Dendritic cell treated with granulocyte-macrophage colony-stimulating factor and Interleukin-4, amounts not matched to agents 40 ng/mL and 50 ng/mL, for 4 days (primary cell): Measurements from ENCODE around the gene ADAM12.

ENCODE experiments used
- H3K27ac Mint-ChIP-seq: one replicate; pipeline ENCODE4 v1.8.0; 2022; ENCODE audit warnings: mild to moderate bottlenecking, mixed read lengths
- H3K27me3 Mint-ChIP-seq: one replicate; pipeline ENCODE4 v1.8.0; 2022; ENCODE audit warnings: mild to moderate bottlenecking, mixed read lengths
- H3K36me3 Mint-ChIP-seq: one replicate; pipeline ENCODE4 v1.8.0; 2022; ENCODE audit warnings: low read depth, mixed read lengths
- H3K4me1 Mint-ChIP-seq: one replicate; pipeline ENCODE4 v1.8.0; 2022; ENCODE audit warnings: low read depth, mixed read lengths
- H3K4me3 Mint-ChIP-seq: one replicate; pipeline ENCODE4 v1.8.0; 2022; ENCODE audit warnings: mild to moderate bottlenecking, moderate library complexity, mixed read lengths
- H3K9me3 Mint-ChIP-seq: one replicate; pipeline ENCODE4 v1.8.0; 2022; ENCODE audit warnings: mixed read lengths
- intact Hi-C: fragments of 100-400 bp; cut with micrococcal nuclease; formaldehyde crosslinking; loops from one replicate; pipeline ENCODE4 v1.15.0; 2022

The ADAM12 gene

DNA sequence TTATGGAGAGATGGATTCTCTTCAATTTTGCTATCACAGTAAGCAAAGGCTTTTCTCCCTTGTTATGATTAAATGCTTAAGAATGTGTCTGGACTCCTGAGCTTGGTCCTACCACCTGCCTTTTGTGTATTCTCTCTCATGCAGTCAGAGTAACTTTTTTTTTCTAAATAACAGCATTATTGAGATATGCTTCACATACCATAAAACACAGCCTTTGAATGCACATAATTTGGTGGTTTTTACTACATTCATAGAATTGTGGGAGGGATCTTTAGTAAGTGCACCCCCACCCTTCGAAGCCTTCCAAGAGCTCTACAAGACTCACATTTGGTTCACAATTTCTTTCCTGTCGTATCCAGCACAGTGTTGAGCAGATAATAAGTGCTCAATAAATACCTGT lies 175.5 kb downstream of the ADAM12 start:
- no peak overlapping the region for H3K4me3 Mint-ChIP-seq
- no peak overlapping the region for H3K27ac Mint-ChIP-seq
- H3K36me3 Mint-ChIP-seq = no peaks in the 10 kb centered on the region

DNA sequence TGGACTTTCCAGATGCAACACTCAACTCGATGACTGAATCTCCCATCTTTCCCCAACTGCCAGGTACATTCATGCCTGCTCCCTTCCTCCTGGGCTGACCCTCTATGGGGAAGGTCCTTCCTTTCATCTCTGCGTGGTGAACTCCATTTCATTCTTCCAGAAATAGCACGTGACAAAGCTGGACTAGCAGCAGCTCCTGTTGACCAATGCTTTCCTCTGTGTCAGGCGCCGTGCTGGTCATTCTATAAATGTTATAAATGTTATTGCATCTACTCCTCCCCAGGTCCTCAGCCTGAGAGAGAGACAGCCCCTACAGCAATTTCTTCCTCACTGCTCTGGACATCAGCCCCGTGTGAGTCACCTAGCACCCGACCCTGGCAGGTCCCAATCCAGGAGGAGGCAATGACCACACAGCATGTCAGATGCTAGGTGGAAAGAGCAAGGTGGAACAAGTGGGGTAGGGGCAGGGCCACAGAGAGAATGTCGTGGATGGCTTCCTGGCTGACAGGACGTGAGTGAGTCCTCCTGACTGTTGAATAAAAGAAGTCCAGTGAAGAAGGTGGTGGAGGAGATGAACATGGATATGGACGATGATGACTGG lies 178.1 kb downstream of the ADAM12 start:
- Mint-ChIP-seq H3K36me3 (no peaks in the 10 kb centered on the region), H3K27me3 (peaks cover 25% of the 10 kb centered on the region), H3K4me3 (no peak overlapping the region), H3K9me3 (no peaks in the 10 kb centered on the region), H3K4me1 (no peaks in the 10 kb centered on the region), H3K27ac (no peak overlapping the region)
- intact Hi-C loops = no loop called here

More for the DNA sequence above, 175.5 kb downstream of the ADAM12 start:
- intact Hi-C loops = no loop called here
- no peaks in the 10 kb centered on the region for H3K4me1 Mint-ChIP-seq
- H3K9me3 Mint-ChIP-seq = no peaks in the 10 kb centered on the region
- H3K27me3 Mint-ChIP-seq = peaks cover 23% of the 10 kb centered on the region

DNA sequence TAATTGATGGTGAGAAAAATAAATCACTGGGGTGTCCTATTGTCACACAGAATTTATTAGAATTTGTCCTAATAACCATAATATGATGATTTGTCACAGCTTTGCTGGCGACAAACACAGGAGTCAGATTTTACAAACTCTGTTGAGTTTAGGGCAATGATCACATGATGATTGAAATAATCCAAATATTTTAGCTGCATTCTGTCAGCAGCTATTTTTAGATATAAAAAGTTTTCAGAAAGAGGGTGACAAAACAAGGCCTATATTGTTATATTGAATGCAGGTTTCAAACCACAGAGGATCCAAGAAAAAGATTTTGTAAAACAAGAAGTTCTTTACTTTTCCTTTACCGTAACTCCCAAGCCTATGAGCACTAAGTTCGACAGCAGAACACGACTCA lies 178.8 kb downstream of the ADAM12 start:
- Mint-ChIP-seq H3K4me3 (no peak overlapping the region), H3K27me3 (peaks cover 25% of the 10 kb centered on the region), H3K36me3 (no peaks in the 10 kb centered on the region), H3K27ac (no peak overlapping the region), H3K4me1 (no peaks in the 10 kb centered on the region), H3K9me3 (no peaks in the 10 kb centered on the region)
- intact Hi-C loops = no loop called here

DNA sequence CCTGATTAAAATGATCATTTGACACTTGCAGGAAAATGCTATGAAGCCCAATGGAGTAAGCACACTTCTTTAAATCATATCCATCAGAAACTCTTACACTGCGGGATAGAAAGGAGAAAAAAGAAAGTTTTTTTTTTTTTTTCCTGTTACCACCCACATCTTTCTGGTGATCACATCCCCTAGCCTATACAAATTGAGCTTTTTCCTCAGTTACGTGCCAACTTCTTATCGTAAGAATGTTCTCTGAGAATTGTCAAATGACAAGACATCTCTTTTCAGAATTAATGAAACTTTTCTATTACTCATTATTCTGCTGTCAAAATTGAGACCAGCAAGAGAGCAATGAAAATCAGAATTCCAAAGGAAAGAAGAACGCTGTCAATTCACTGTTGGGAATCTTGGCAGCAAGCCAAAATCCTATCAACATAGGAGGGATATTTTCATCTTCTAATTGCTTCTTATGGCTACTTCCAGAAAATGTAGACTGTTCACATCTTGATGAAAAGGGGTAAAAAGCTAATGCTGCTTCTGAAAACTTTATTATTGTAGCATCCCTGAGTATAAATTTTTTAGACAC lies 179.5 kb downstream of the ADAM12 start:
- no peak overlapping the region for H3K4me3 Mint-ChIP-seq
- peaks cover 25% of the 10 kb centered on the region for H3K27me3 Mint-ChIP-seq
- no peaks in the 10 kb centered on the region for H3K9me3 Mint-ChIP-seq
- no peaks in the 10 kb centered on the region for H3K36me3 Mint-ChIP-seq
- H3K27ac Mint-ChIP-seq = no peak overlapping the region
- H3K4me1 Mint-ChIP-seq = no peaks in the 10 kb centered on the region
- intact Hi-C loops = no loop called here

DNA sequence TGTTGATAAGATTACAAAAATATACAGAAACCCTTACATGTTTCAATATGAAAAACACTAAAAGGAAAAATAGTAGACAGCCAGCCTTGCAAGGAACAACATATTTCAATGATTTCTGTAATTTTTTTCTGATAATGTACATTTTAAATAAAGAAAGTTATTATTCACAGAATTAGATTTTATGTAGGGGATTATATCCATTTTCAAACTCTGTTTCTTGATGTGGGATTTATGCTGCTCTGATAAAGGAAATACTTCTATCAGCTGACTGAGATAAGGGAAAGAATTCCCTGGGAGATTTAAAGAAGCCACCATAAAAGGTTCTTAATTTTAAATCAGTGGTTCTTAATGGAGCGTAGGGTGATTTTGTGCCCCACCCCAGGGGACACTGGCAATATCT lies 180.4 kb downstream of the ADAM12 start:
- H3K4me3 Mint-ChIP-seq = no peak overlapping the region
- peaks cover 25% of the 10 kb centered on the region for H3K27me3 Mint-ChIP-seq
- H3K9me3 Mint-ChIP-seq = no peaks in the 10 kb centered on the region
- no peaks in the 10 kb centered on the region for H3K4me1 Mint-ChIP-seq
- intact Hi-C loops = no loop called here
- no peaks in the 10 kb centered on the region for H3K36me3 Mint-ChIP-seq
- H3K27ac Mint-ChIP-seq = no peak overlapping the region

DNA sequence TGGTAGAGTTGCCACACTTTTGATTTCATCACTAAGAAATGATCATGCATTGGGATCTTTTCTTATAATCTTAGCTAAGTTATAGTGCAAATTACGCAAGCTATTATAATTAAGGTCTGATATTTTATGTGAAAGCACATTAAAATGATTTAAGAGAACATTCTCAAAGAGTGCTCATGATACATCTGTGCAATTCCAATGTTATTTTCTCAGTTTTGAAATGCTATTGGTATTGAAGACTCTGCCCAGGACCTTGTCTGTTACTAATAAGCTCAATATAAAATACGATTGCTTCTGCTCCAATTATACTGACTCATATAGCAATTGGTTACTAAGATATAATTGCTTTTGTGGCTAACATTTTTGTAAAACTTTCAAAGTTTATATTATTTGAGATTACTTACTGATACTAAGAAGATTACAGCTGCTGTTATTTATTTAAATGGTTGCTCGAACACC lies 180.9 kb downstream of the ADAM12 start:
- Mint-ChIP-seq H3K9me3 (no peaks in the 10 kb centered on the region), H3K4me3 (no peak overlapping the region), H3K27ac (no peak overlapping the region), H3K27me3 (peaks cover 23% of the 10 kb centered on the region), H3K36me3 (no peaks in the 10 kb centered on the region), H3K4me1 (no peaks in the 10 kb centered on the region)
- intact Hi-C loops = no loop called here

DNA sequence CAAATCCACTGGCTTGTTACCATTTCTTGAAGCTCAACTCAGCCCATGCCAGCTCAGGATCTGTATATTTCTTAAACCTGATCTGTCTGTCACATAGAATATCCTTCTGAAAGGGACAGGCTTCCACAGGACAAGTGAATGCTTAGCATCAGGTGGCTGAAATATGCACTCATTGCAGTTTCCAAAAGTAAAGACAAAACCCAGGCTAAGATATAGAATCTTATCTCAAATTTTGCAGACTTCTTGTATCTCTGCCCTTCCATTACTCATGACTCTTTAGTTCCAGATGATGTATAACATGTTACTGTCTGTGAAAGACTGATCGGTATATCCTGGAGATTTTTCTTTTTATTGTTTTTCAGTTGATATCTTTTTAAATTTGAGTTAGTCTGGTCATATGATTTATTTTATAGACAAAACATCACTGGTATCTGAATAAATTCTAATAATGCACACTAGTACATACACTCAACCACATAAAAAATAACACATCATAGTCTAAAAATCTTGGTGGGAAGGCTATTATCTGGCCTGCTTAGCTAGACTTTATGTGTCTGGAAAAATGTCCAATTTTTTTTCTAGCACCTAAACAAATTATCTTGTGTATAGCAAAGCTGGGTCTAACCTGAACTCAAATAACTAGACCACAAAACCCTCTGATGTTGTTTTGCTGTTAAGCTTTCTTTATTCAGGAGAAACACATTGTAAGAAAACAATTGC lies 182.6 kb downstream of the ADAM12 start:
- Mint-ChIP-seq H3K27ac (no peak overlapping the region), H3K36me3 (no peaks in the 10 kb centered on the region), H3K27me3 (peaks cover 16% of the 10 kb centered on the region), H3K4me1 (no peaks in the 10 kb centered on the region), H3K9me3 (no peaks in the 10 kb centered on the region), H3K4me3 (no peak overlapping the region)
- intact Hi-C loops = no loop called here

DNA sequence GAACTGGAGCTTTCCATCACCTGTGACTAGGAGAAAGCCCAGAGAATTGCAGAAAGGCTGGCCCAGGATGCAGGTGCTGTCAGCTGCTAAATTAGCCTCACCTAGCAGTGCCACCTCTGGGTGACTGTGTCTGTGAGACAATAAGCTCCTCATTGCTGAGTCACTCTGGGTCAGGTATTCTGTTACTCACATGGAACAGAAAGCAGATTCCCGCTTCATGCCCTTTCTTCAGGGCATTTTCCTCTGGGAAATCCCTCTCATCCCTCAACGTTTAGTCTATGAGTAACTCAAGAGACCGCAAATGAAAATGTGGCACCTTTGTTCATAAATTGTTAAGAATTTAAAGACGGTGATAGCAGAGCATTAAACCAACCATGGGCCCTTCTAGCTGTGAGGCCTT lies 184.0 kb downstream of the ADAM12 start:
- no peaks in the 10 kb centered on the region for H3K36me3 Mint-ChIP-seq
- no peak overlapping the region for H3K4me3 Mint-ChIP-seq
- peaks cover 9% of the 10 kb centered on the region for H3K27me3 Mint-ChIP-seq
- no peak overlapping the region for H3K27ac Mint-ChIP-seq
- H3K9me3 Mint-ChIP-seq = no peaks in the 10 kb centered on the region
- intact Hi-C loops = no loop called here
- no peaks in the 10 kb centered on the region for H3K4me1 Mint-ChIP-seq

DNA sequence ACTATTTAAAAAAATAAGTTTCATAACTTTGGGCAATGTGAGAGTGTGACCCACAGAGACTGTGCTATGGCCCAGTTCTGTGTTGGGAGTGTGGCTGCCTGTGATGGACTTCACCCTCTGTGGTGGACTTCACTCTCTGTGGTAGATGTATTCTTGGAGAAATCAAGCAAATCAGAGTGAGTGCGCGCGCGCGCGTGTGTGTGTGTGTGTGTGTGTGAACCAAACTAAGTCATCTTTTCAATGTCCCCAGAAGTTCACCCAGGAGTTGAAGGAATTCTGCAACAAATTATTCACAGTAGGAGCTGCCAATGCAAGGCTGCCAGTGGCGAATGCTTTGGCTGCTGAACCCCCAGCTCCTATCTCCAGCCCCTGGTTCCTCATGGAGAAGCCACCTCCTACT lies 184.5 kb downstream of the ADAM12 start:
- no peak overlapping the region for H3K4me3 Mint-ChIP-seq
- H3K36me3 Mint-ChIP-seq = no peaks in the 10 kb centered on the region
- intact Hi-C loops = no loop called here
- no peaks in the 10 kb centered on the region for H3K9me3 Mint-ChIP-seq
- H3K27ac Mint-ChIP-seq = no peak overlapping the region
- H3K27me3 Mint-ChIP-seq = peaks cover 9% of the 10 kb centered on the region
- H3K4me1 Mint-ChIP-seq = no peaks in the 10 kb centered on the region

DNA sequence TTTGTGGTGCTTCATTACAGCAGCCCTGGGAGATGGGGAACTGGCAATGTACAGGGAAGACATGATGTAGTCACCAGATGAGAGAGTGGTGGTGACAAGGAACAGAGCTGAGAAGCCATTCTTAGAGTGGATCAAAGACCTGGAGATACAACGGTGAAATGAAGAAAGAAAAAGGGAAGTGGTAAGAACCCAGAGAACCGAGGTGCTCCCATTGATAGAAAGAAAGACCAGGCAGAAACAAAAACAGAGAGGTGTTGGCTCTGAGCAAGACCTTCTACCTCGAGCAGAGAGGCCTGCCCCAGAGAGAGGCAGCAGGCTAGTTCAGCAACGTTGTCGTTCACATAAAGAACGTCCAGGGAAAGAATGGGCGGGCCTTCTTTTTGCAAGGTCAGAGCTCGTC lies 186.7 kb downstream of the ADAM12 start:
- no peaks in the 10 kb centered on the region for H3K4me1 Mint-ChIP-seq
- no peak overlapping the region for H3K27ac Mint-ChIP-seq
- peaks cover 6% of the 10 kb centered on the region for H3K27me3 Mint-ChIP-seq
- intact Hi-C loops = no loop called here
- H3K4me3 Mint-ChIP-seq = no peak overlapping the region
- H3K36me3 Mint-ChIP-seq = no peaks in the 10 kb centered on the region
- H3K9me3 Mint-ChIP-seq = no peaks in the 10 kb centered on the region

DNA sequence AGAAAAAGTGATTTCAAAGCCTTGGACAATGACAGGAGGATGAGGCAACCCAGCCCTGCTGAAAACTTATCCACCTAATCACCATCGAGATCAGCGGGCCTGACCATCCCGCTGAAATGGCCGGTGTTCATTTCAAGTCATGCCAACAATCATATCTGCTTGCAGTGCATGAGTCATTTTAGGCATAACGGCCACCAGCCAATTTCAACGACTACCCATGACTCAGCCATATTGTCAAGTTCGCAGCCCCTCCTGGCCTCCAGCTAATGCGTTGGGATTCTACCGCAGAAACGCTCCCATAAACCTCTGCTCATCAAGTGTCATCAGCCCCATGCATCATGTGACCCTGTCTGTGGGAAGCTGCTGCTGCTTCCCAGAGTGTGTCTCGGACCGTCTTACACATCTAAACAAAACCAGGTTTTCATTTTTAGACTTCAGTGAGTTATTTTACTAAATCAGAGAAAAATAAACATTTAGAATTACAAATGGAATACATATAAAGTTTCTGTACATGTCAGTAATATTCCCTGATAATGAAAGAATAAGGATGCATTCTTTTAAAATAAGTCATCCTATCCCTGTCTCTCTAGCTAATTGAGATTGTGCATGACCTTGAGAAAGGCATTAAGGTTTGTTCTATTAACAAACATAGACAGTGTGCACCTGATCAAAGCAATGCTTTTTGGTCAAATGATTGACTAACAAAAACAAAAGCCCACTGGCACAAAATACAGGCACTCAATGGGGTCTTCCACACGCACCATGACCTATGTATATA lies 188.9 kb downstream of the ADAM12 start:
- Mint-ChIP-seq H3K27me3 (peaks cover 6% of the 10 kb centered on the region), H3K4me3 (no peak overlapping the region), H3K36me3 (no peaks in the 10 kb centered on the region), H3K4me1 (no peaks in the 10 kb centered on the region), H3K27ac (no peak overlapping the region), H3K9me3 (no peaks in the 10 kb centered on the region)
- intact Hi-C loops = no loop called here

DNA sequence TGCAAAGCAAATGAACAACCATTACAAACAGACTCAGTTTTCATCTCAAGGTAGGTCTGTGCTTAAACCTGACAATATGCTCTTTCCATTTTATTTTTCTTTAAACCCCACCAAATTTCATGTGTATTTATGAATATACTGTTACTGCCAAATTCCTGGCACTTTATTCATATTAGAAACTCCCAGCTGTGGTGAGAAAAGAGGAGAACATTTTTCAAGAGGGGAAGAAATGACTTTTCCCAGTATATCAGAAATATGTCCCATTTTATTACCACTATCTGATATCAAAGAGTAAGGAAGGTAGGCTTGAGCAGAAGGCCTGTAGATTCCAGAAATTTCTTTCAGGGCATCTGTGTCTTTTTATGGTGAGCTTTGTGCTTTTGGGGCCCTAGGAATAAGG lies 189.6 kb downstream of the ADAM12 start:
- intact Hi-C loops = no loop called here

DNA sequence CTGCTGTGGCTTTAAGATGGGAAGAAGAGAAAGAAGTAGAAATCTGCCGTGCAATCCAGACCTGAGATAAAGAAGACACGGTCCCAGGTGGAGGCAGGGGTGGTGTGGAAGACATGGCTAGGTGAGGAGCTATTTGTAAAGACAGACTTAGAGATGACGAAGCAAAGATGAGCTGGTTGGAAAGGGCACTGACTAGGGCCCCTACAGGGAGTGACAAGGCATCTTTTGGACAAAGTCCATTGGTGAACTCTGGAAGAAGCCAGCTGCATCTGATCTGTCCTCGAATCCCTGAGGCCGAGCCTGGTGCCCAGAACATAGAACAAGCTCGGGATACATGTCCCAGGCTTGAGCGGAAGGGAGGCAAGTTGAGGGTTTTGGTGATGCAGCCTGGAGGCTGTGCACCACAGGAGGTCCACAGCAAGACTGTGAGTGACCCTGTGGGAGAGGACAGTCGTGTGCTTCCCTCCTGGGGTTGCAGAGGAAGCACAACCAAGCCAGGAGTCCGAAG lies 191.2 kb downstream of the ADAM12 start:
- H3K27me3 Mint-ChIP-seq = peaks cover 6% of the 10 kb centered on the region
- H3K4me1 Mint-ChIP-seq = no peaks in the 10 kb centered on the region
- H3K4me3 Mint-ChIP-seq = no peak overlapping the region
- H3K27ac Mint-ChIP-seq = no peak overlapping the region
- intact Hi-C loops = no loop called here
- H3K36me3 Mint-ChIP-seq = no peaks in the 10 kb centered on the region
- H3K9me3 Mint-ChIP-seq = no peaks in the 10 kb centered on the region

More for the DNA sequence above, 189.6 kb downstream of the ADAM12 start:
- H3K4me3 Mint-ChIP-seq = no peak overlapping the region
- H3K27me3 Mint-ChIP-seq = peaks cover 6% of the 10 kb centered on the region
- no peak overlapping the region for H3K27ac Mint-ChIP-seq
- no peaks in the 10 kb centered on the region for H3K4me1 Mint-ChIP-seq
- H3K36me3 Mint-ChIP-seq = no peaks in the 10 kb centered on the region
- no peaks in the 10 kb centered on the region for H3K9me3 Mint-ChIP-seq

DNA sequence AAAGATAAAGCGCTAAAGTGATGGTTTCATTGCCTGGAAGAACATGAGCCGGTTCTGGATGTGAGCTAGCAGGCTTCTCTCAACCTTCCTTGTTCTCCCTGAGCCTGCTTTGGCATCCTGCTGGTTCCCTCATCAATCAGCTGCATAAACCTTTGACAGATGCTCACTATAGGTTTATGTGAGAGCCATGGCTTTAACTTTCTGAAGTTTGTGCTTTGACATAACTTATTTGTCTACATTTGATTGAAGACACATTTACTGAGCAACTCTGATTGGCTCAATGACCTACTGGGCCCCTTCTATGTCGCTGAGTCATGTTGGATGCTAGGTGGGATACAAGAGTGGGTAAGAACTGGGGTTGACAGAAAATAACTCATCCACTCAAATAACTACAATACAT lies 192.0 kb downstream of the ADAM12 start:
- Mint-ChIP-seq H3K27ac (no peak overlapping the region), H3K36me3 (no peaks in the 10 kb centered on the region), H3K4me3 (no peak overlapping the region), H3K9me3 (no peaks in the 10 kb centered on the region), H3K27me3 (peaks cover 3% of the 10 kb centered on the region), H3K4me1 (no peaks in the 10 kb centered on the region)
- intact Hi-C loops = no loop called here
